ENCODE measurements around the gene ACACB.

The ACACB gene

GRCh38 chr12:109289551-109289950, 173.2 kb downstream of the ACACB start:
- Histone ChIP-seq H3K9ac (ENCODE audit: insufficient read length) (no peak overlapping the region), H3K4me3 (no peak overlapping the region), H3K36me3 (ENCODE audit: insufficient read depth, low read length) (no peaks in the 10 kb centered on the region), H3K9me3 (ENCODE audit: low read depth, low read length) (no peaks in the 10 kb centered on the region), H3K27ac (no peak overlapping the region)
- no peak for TF ChIP-seq FOXP2 (optimal IDR thresholded peaks at IDR 0.05; ENCODE audit: control extremely low read depth, extremely low read length, insufficient read depth)
- no peak for TF ChIP-seq POLR2AphosphoS5 (IDR thresholded peaks at IDR 0.05; ENCODE audit: borderline replicate concordance, low read depth, low read length)
- TF ChIP-seq EZH2 (IDR thresholded peaks at IDR 0.05), result no peak
- no peak for DNase-seq (ENCODE audit: low read depth, low spot score)

GRCh38 chr12:109290061-109290460, 173.7 kb downstream of the ACACB start:
- H3K9me3 ChIP-seq (ENCODE audit: low read depth, low read length), result no peaks in the 10 kb centered on the region
- no peak overlapping the region for H3K27ac ChIP-seq
- DNase-seq (ENCODE audit: low read depth, low spot score), result no peak
- H3K9ac ChIP-seq (ENCODE audit: insufficient read length), result no peak overlapping the region
- TF ChIP-seq FOXP2 (optimal IDR thresholded peaks at IDR 0.05; ENCODE audit: control extremely low read depth, extremely low read length, insufficient read depth) (no peak), POLR2AphosphoS5 (IDR thresholded peaks at IDR 0.05; ENCODE audit: borderline replicate concordance, low read depth, low read length) (no peak), EZH2 (IDR thresholded peaks at IDR 0.05) (no peak)
- no peaks in the 10 kb centered on the region for H3K36me3 ChIP-seq (ENCODE audit: insufficient read depth, low read length)
- no peak overlapping the region for H3K4me3 ChIP-seq

GRCh38 chr12:109291117-109291516, 174.7 kb downstream of the ACACB start:
- DNase-seq (ENCODE audit: low read depth, low spot score), result no peak
- no peak overlapping the region for H3K27ac ChIP-seq
- H3K36me3 ChIP-seq (ENCODE audit: insufficient read depth, low read length), result no peaks in the 10 kb centered on the region
- H3K9me3 ChIP-seq (ENCODE audit: low read depth, low read length), result no peaks in the 10 kb centered on the region
- H3K4me3 ChIP-seq, result no peak overlapping the region
- no peak overlapping the region for H3K9ac ChIP-seq (ENCODE audit: insufficient read length)
- TF ChIP-seq FOXP2 (optimal IDR thresholded peaks at IDR 0.05; ENCODE audit: control extremely low read depth, extremely low read length, insufficient read depth) (no peak), POLR2AphosphoS5 (IDR thresholded peaks at IDR 0.05; ENCODE audit: borderline replicate concordance, low read depth, low read length) (no peak), EZH2 (IDR thresholded peaks at IDR 0.05) (no peak)

GRCh38 chr12:109291521-109292341, 175.3 kb downstream of the ACACB start:
- Histone ChIP-seq H3K4me3 (no peak overlapping the region), H3K36me3 (ENCODE audit: insufficient read depth, low read length) (no peaks in the 10 kb centered on the region), H3K9me3 (ENCODE audit: low read depth, low read length) (no peaks in the 10 kb centered on the region), H3K27ac (no peak overlapping the region), H3K9ac (ENCODE audit: insufficient read length) (no peak overlapping the region)
- TF ChIP-seq FOXP2 (optimal IDR thresholded peaks at IDR 0.05; ENCODE audit: control extremely low read depth, extremely low read length, insufficient read depth), result no peak
- no peak for TF ChIP-seq EZH2 (IDR thresholded peaks at IDR 0.05)
- TF ChIP-seq POLR2AphosphoS5 (IDR thresholded peaks at IDR 0.05; ENCODE audit: borderline replicate concordance, low read depth, low read length), result no peak
- no peak for DNase-seq (ENCODE audit: low read depth, low spot score)

- TF ChIP-seq FOXP2 (optimal IDR thresholded peaks at IDR 0.05; ENCODE audit: control extremely low read depth, extremely low read length, insufficient read depth) (no peak), EZH2 (IDR thresholded peaks at IDR 0.05) (no peak), POLR2AphosphoS5 (IDR thresholded peaks at IDR 0.05; ENCODE audit: borderline replicate concordance, low read depth, low read length) (no peak)
- Histone ChIP-seq H3K4me3 (no peak overlapping the region), H3K9ac (ENCODE audit: insufficient read length) (no peak overlapping the region)
Measured at GRCh38 chr12:109292342-109292711, 175.9 kb downstream of the ACACB start.

GRCh38 chr12:109293106-109293505, 176.7 kb downstream of the ACACB start:
- Histone ChIP-seq H3K9me3 (ENCODE audit: low read depth, low read length) (no peaks in the 10 kb centered on the region), H3K36me3 (ENCODE audit: insufficient read depth, low read length) (no peaks in the 10 kb centered on the region), H3K9ac (ENCODE audit: insufficient read length) (no peak overlapping the region), H3K27ac (no peak overlapping the region), H3K4me3 (no peak overlapping the region)
- DNase-seq (ENCODE audit: low read depth, low spot score), result no peak
- TF ChIP-seq EZH2 (IDR thresholded peaks at IDR 0.05) (no peak), FOXP2 (optimal IDR thresholded peaks at IDR 0.05; ENCODE audit: control extremely low read depth, extremely low read length, insufficient read depth) (no peak), POLR2AphosphoS5 (IDR thresholded peaks at IDR 0.05; ENCODE audit: borderline replicate concordance, low read depth, low read length) (no peak)

More at GRCh38 chr12:109292342-109292711, 175.9 kb downstream of the ACACB start:
- no peak for DNase-seq (ENCODE audit: low read depth, low spot score)
- Histone ChIP-seq H3K36me3 (ENCODE audit: insufficient read depth, low read length) (no peaks in the 10 kb centered on the region), H3K27ac (no peak overlapping the region), H3K9me3 (ENCODE audit: low read depth, low read length) (no peaks in the 10 kb centered on the region)

GRCh38 chr12:109294286-109294796, 178.0 kb downstream of the ACACB start:
- no peak for DNase-seq (ENCODE audit: low read depth, low spot score)

GRCh38 chr12:109295764-109296425, 179.5 kb downstream of the ACACB start:
- H3K9ac ChIP-seq (ENCODE audit: insufficient read length), result no peak overlapping the region
- H3K27ac ChIP-seq, result no peak overlapping the region
- H3K4me3 ChIP-seq, result no peak overlapping the region
- no peak for DNase-seq (ENCODE audit: low read depth, low spot score)
- H3K36me3 ChIP-seq (ENCODE audit: insufficient read depth, low read length), result no peaks in the 10 kb centered on the region
- H3K9me3 ChIP-seq (ENCODE audit: low read depth, low read length), result no peaks in the 10 kb centered on the region
- no peak for TF ChIP-seq FOXP2 (optimal IDR thresholded peaks at IDR 0.05; ENCODE audit: control extremely low read depth, extremely low read length, insufficient read depth)

More at GRCh38 chr12:109294286-109294796, 178.0 kb downstream of the ACACB start:
- H3K4me3 ChIP-seq, result no peak overlapping the region
- TF ChIP-seq FOXP2 (optimal IDR thresholded peaks at IDR 0.05; ENCODE audit: control extremely low read depth, extremely low read length, insufficient read depth), result no peak
- no peak for TF ChIP-seq EZH2 (IDR thresholded peaks at IDR 0.05)
- no peak for TF ChIP-seq POLR2AphosphoS5 (IDR thresholded peaks at IDR 0.05; ENCODE audit: borderline replicate concordance, low read depth, low read length)
- H3K9ac ChIP-seq (ENCODE audit: insufficient read length), result no peak overlapping the region
- no peaks in the 10 kb centered on the region for H3K36me3 ChIP-seq (ENCODE audit: insufficient read depth, low read length)
- H3K27ac ChIP-seq, result no peak overlapping the region
- no peaks in the 10 kb centered on the region for H3K9me3 ChIP-seq (ENCODE audit: low read depth, low read length)
